SKM-1 (cell line): ENCODE results near the gene ATXN7L3.
"Not testable (repeated sequence)": the region's sequence is repeated elsewhere in the genome, so short reads cannot be mapped to it uniquely, and the experiment has no call there.

Experiments
- DNase-seq: peaks from one replicate; lab custom pipeline; 2025; ENCODE audit not compliant: unreplicated experiment; lab: John Stamatoyannopoulos, UW

Gene ATXN7L3

GRCh38 chr17:44176671-44177501 is 22.8 kb downstream of the ATXN7L3 start:
- no peak for DNase-seq

- no peak for DNase-seq
Observed at GRCh38 chr17:44176257-44176656, 23.4 kb downstream of the ATXN7L3 start.

DNA sequence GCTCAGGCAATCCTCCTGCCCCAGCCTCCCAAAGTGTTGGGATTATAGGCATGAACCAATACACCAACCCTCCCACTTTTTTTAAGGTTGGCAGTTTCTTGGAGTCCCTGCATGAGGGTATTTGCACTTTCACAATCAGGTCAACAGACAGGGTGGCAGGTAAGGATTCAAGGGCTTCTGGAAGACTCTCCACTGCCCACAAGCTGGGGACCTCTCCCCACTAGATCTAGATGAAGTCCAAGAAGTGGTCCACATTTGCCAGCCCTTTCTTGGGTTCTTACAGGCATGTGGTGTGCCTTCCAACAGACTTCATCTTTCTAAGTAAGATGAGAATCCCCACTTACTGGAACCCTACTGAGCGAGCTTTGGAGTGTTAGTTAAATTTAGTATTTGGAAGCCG is 25.3 kb downstream of the ATXN7L3 start:
- no peak for DNase-seq

DNA sequence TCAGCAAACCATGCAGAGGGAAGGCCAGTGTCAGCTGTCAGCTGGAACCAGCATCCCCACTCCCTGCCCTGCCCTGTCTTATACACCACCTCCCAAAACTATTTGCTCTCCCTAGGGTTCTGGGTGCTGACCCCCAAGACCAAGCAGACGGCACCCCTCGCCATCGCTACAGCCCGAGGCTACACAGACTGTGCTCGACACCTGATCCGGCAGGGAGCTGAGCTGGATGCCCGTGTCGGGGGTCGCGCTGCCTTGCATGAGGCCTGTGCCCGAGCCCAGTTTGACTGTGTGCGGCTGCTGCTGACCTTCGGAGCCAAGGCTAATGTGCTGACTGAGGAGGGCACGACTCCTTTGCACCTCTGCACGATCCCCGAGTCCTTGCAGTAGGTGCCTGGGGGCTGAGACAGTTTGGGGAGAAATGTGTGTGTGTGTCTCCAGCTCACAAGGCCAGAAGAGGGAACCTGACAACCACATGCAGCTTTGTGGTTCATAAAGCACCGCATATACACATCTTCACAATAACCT is 27.7 kb downstream of the ATXN7L3 start:
- no peak for DNase-seq

- no peak for DNase-seq
Observed at GRCh38 chr17:44170499-44171201, 29.0 kb downstream of the ATXN7L3 start, which contains the start of gene ASB16. ASB16 (plus strand) TSS chr17:44170704; CDS start chr17:44170790, 86 bp downstream.

- DNase-seq, result no peak
Observed at GRCh38 chr17:44170135-44170498, 29.6 kb downstream of the ATXN7L3 start.

DNA sequence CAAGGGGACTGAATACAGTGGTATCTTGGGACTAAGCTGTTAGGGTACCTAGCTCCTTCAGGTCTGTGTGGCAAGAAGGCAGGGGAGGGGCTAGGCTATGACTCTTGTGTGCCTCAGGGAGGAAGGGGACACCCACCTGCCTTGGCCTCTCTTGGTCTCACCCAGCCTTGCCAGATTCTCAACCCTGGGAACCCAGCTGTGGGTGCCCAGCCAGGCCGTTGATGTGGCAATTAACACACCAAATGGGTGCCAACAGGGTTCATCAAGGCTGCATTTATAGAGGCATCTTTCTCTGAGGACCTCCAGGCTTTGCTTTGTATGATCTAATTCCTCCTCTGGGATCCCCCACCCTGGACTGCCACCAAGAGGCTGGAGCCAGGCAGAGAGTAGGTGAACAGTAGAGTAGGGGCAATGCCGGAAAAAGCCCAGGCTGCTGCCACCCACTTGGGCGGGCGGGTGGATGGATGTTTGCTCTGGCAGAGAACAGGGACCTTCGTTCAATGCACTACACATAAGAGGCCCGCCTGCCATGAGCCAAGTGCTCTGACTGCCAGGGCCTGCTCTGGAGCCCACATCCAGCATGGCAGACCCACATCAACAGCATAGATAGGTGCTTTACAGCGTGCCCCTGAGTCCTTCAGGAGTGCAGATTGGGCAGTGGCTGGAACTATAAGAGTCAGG is 32.4 kb downstream of the ATXN7L3 start:
- no peak for DNase-seq

- no peak for DNase-seq
Observed at GRCh38 chr17:44164476-44164875, 35.2 kb downstream of the ATXN7L3 start.

DNA sequence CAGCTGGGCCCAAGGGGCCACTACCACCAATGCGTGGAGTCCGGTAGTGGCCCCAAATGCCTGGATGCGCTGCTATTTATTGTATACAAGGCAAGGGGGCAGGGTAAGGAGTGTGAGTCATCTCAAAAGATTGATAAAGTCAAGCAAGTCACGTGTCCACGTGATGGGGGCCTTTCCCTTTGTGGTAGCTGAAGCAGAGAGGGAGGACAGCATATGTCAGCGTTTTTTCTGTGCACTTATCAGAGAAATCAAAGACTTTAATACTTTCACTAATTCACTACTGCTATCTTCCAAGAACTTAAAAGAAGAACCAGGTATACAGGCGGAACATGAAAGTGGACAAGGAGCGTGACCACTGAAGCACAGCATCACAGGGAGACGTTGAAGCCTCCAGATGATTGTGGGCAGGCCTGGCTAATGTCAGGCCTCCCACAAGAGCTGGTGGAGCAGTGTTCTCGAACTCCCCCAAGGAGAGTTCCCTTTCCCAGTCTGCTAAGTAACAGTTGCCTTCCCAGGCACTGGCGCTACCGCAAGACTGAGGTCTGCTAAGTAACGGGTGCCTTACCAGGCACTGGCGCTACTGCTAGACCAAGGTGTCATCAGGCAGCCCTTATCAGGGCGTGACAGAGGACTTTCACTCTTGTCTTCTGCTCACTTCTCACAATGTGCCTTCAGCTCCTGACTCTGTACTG is 40.0 kb downstream of the ATXN7L3 start:
- no peak for DNase-seq

- DNase-seq, result no peak
Observed at GRCh38 chr17:44155488-44155887, 44.2 kb downstream of the ATXN7L3 start.

- no peak for DNase-seq
Observed at GRCh38 chr17:44152875-44153274, 46.8 kb downstream of the ATXN7L3 start.

GRCh38 chr17:44149750-44150329 is 49.8 kb downstream of the ATXN7L3 start:
- no peak for DNase-seq

DNA sequence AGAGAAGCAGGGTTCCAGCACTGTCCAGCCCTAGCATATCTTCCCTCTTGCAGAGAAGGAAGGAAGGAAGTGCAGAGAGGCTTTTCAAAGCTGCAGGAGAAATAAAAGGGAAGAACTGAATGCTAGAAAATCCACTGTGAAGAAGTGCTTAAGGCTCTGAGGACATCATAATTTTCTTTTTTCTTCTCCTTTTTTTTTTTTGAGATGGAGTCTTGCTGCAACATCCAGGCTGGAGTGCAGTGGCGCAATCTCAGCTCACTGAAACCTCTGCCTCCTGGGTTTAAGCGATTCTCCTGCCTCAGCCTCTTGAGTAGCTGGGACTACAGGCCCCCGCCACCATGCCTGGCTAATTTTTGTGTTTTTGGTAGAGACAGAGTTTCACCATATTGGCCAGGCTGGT is 50.6 kb downstream of the ATXN7L3 start:
- DNase-seq, result not testable (repeated sequence)

GRCh38 chr17:44147812-44148211 is 51.9 kb downstream of the ATXN7L3 start:
- DNase-seq, result no peak

- DNase-seq, result no peak
Observed at GRCh38 chr17:44146375-44147346, 53.0 kb downstream of the ATXN7L3 start.

DNA sequence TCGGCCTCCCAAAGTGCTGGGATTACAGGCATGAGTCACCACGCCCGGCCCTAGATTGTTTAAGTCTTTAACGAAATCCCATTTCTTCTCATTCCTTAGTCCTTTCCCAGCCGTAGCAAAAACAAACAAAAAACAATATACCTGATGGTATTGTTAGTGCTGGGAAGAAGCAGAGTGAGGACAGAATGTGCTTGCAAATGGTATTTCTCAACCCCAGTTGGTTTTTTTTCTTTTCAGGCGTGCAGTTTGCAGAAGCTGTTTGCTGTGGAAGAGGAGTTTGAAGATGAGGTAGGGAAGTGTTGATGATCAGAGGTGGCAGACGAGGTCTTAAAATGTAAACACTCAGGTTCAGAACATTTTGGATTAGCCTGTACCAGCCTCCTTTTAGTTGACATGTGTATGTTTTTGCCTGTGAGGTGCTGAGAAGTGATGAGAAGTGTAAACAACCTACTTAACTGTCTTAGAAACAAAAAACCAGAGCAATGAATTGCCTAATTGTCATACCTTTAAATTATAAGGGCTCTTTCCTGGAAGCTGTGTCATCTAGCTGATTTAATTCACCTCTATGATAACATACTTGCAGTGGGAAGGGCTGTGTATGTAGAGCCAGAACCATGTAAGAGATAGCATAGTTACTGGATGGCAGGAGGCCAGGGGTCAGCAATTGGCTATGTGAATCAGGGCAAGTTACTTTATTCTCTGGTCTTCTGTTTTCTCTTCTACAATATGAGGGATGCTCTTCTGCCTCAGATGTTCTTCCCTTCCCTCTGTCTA is 54.5 kb downstream of the ATXN7L3 start:
- no peak for DNase-seq

DNA sequence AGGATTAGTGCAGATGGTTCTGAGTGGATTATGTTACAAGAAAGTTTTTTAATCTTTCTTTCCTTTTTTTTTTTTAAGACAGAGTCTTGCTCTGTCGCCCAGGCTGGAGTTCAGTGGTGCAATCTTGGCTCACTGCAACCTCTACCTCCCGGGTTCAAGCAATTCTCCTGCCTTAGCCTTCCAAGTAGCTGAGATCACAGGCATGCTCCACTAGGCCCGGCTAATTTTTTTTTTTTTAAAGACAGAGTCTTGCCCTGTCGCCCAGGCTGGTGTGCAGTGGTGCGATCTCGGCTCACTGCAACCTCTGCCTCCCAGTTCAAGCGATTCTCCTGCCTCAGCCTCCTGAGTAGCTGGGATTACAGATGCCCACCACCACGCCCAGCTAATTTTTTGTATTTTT is 55.8 kb downstream of the ATXN7L3 start:
- not testable (repeated sequence) for DNase-seq
